GM10266 (cell line): ENCODE measurements around the gene MTMR1.

Source experiments
- DNase-seq: peaks from one replicate; pipeline ENCODE4 v3.0.0; 2012; ENCODE audit errors: extremely low spot score
- TF ChIP-seq, protein P1 (sequence below): IDR thresholded peaks from 2 replicates; pipeline ENCODE4 v1.5.1; 2012; ENCODE audit warnings: mild to moderate bottlenecking, low read depth; ENCODE audit not compliant: control insufficient read depth, insufficient read depth; ENCODE audit errors: missing control alignments

The MTMR1 gene

DNA sequence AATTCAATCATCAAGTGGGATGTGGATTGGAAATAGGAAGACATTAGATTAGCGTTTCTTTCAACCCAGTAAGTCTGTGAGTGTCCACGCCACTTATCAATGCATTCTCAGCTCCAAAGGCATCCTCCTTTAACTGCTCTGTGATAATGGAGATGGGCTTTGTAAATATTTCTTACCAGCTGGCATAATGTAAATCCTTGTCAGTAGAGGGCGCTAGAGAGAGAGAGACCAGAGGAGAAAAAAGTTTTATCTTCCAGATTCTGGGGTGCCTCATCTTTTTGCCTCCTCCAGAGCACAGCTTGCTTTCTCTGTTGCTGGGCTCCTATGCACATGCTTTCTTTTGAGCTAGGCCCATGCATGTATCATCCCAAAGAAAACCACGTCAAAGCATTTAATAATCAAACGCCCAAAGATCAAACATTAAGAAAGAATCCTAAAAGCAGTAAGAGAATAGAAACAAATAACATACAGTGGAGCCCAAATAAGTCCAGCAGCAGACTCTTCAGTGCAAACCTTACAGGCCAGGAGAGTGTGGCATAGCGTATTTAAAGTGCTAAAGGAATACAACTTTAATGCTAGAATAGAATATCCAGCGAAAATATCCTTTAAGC lies 9.6 kb upstream of the MTMR1 start:
- TF ChIP-seq, protein P1, sequence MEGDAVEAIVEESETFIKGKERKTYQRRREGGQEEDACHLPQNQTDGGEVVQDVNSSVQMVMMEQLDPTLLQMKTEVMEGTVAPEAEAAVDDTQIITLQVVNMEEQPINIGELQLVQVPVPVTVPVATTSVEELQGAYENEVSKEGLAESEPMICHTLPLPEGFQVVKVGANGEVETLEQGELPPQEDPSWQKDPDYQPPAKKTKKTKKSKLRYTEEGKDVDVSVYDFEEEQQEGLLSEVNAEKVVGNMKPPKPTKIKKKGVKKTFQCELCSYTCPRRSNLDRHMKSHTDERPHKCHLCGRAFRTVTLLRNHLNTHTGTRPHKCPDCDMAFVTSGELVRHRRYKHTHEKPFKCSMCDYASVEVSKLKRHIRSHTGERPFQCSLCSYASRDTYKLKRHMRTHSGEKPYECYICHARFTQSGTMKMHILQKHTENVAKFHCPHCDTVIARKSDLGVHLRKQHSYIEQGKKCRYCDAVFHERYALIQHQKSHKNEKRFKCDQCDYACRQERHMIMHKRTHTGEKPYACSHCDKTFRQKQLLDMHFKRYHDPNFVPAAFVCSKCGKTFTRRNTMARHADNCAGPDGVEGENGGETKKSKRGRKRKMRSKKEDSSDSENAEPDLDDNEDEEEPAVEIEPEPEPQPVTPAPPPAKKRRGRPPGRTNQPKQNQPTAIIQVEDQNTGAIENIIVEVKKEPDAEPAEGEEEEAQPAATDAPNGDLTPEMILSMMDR = peak; percentile 47
- DNase-seq = peak; percentile 29

GRCh38 chrX:150688911-150689451 lies 4.2 kb upstream of the MTMR1 start:
- TF ChIP-seq, protein P1 = no peak
- no peak for DNase-seq

DNA sequence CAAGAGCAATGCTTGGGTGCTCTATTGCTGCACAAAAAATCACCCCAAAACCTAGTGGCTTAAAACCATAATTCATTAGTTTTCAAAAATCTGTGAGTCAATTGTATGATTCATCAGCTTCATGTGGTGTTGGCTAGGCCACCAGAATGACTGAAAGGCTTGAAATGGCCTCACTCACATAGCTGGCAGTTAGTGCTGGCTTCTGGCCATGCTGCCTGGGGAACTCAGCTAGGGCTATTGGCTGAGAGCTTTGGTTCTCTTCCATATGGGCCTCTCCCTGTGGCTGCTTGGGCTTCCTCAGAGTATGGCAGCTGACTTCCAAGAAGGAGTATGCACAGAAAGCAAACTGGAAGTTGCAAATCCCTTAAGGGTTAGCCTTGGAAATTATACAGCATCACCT lies 3.1 kb upstream of the MTMR1 start:
- TF ChIP-seq, protein P1 = no peak
- DNase-seq = no peak

- no peak for DNase-seq
- TF ChIP-seq, protein P1 = no peak
Observed at GRCh38 chrX:150692296-150692695, 900 bp upstream of the MTMR1 start.

DNA sequence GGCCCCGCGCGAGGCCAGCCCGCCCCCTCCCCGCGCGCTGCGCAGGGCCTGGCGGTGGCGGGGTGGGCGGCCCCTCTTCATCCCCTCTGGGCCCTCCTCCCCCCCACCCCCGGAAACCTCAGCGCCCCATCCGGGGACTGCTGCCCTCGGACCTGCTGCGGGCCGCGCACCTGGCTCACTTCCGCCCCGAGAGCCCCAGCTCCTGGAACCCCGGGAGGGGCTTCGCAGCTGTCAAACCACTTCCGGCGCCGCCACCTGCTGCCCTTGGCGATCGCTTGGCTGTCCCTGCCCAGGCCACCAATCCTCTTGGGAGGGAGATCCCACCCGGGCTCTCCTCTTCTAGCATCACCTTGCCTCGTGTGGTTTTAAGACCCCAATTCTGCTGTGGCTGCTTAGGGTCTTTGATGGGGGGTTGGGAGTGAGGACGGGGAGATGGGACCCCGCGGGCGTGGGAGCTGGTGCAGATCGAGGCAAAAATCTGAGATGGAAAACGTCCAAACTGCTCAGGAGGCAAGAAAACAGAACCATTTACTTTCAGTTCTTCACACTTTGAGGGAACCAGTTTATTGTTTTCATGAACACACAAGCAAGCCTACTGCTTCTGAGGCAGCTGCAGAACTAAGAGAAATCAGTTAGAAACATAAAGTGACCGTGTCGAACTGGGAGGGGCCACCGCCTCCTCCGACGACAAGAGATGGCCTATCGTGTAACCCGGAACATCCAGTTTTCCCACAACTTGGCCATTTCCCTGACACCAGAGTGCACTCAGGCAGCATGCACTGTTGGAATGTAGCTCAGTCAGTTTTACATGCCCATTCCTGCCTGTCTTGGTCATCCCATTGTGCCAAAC lies 754 bp downstream of the MTMR1 start:
- TF ChIP-seq, protein P1 = no peak
- peak; percentile 89 for DNase-seq

DNA sequence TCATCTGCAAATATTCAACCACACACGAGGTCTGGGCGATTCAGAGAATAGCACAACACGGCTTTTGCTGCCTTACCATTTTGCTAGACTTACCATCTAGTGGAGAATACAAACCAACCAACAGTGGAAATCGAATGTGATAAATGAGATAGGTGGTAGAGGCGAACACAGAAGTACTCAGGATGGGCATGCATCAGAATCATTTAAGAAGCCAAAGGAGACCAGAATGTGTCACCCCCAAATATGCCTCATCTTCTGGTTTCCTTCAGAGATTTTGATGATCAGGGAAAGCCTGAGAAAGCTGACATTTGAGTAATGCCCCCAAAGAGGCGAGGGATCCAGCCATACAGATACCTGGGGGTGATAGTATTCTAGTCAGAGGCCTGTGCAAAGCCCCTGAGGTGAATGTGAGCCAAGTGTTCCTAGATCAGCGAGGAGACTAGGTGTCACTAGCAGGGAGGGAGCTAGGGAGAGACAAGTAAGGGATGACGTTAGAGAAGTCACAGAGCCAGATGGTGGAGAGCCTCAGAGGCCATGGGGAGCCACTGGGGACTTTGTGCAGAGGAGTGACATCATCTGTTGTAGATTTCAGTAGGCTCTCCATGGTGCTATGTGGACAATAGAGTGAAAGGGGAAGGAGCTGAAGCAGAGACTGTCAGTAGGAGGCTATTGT lies 1.7 kb downstream of the MTMR1 start:
- TF ChIP-seq, protein P1 = no peak
- peak; percentile 59 for DNase-seq

DNA sequence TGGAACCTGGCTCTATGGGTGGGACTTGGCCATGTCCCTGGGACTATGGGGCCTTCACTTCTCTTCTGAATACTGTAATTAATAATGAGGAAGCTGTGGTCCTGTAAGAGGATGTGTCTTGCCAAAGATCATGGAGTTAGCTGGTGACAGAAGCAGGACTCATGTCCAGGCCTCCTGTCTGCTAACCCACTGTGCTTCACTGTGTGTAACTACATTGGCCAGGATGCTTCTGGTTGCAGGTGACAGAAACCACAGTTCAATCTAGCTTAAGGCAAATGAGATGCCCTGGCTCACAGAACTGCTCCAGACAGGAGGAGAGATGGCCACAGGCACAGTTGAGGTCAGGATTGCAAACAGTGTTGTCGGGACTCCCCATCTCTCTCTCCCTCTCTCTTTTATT lies 3.1 kb downstream of the MTMR1 start:
- no peak for DNase-seq
- TF ChIP-seq, protein P1 = no peak
